GM23338 (cell line): ENCODE results near the gene TCF7L2. TPM values are rescaled to one million over a fixed set of nuclear protein-coding genes. Genes with fewer than 3 reads are reported as not detected.
A peak's percentile ranks its signal among the peaks of the same experiment; 100 is the strongest.

Experiments
- ATAC-seq: fragments of 200-7000 bp; cut with Tn5 transposase; 3 replicates; pipeline ENCODE4 v1.9.1; 2020
- DNase-seq: peaks from one replicate; pipeline ENCODE4 v3.0.0-alpha.2; 2015; ENCODE audit warnings: low spot score
- H2AFZ ChIP-seq: fragments of 200-600 bp; sonication (generic); 2 replicates; pipeline ENCODE4 v1.8.0; 2016; ENCODE audit warnings: antibody characterized with exemption, mild to moderate bottlenecking, moderate library complexity
- H3F3A ChIP-seq: fragments of 200-600 bp; sonication (generic); replicated peaks from 2 replicates; pipeline ENCODE4 v1.8.0; 2017; ENCODE audit warnings: antibody characterized with exemption, mixed run types, low read depth
- H3K27ac ChIP-seq: fragments of 200-600 bp; sonication (generic); 2 replicates; pipeline ENCODE4 v1.6.1; 2016; ENCODE audit warnings: low read depth
- H3K27me3 ChIP-seq: fragments of 200-600 bp; sonication (generic); 2 replicates; pipeline ENCODE4 v1.8.0; 2016; ENCODE audit warnings: mild to moderate bottlenecking, mixed run types, moderate library complexity; ENCODE audit not compliant: insufficient read depth
- H3K36me3 ChIP-seq: fragments of 200-600 bp; sonication (generic); 2 replicates; pipeline ENCODE4 v1.8.0; 2016; ENCODE audit warnings: mild to moderate bottlenecking; ENCODE audit not compliant: insufficient read depth
- H3K4me1 ChIP-seq: fragments of 200-600 bp; sonication (generic); 2 replicates; pipeline ENCODE4 v1.8.0; 2016; ENCODE audit warnings: mild to moderate bottlenecking, moderate library complexity; ENCODE audit not compliant: insufficient read depth
- H3K4me2 ChIP-seq: fragments of 200-600 bp; sonication (generic); 2 replicates; pipeline ENCODE4 v1.7.1; 2017; ENCODE audit warnings: mixed run types
- H3K4me3 ChIP-seq: fragments of 200-600 bp; sonication (generic); 2 replicates; pipeline ENCODE4 v1.6.1; 2016; ENCODE audit warnings: mixed run types
- H3K79me2 ChIP-seq: fragments of 200-600 bp; sonication (generic); replicated peaks from 2 replicates; pipeline ENCODE4 v1.8.0; 2017; ENCODE audit warnings: mild to moderate bottlenecking; ENCODE audit not compliant: insufficient read depth
- H3K9me2 ChIP-seq: fragments of 200-600 bp; sonication (generic); 2 replicates; pipeline ENCODE4 v1.8.0; 2017; ENCODE audit not compliant: insufficient read depth
- H4K20me1 ChIP-seq: fragments of 200-600 bp; sonication (generic); replicated peaks from 2 replicates; pipeline ENCODE4 v1.8.0; 2017; ENCODE audit warnings: mild to moderate bottlenecking; ENCODE audit not compliant: insufficient read depth
- H3K27ac Mint-ChIP-seq: 2 replicates; pipeline ENCODE4 v1.8.0; 2020; ENCODE audit warnings: inconsistent platforms, mild to moderate bottlenecking, moderate library complexity, mixed read lengths
- H3K27me3 Mint-ChIP-seq: 3 replicates; pipeline ENCODE4 v1.8.0; 2022; ENCODE audit warnings: low read depth, mild to moderate bottlenecking, moderate library complexity, mixed read lengths, inconsistent platforms; ENCODE audit not compliant: insufficient read depth, poor library complexity
- H3K36me3 Mint-ChIP-seq: 3 replicates; pipeline ENCODE4 v1.8.0; 2021; ENCODE audit warnings: low read depth, mild to moderate bottlenecking, inconsistent platforms, moderate library complexity, mixed read lengths
- H3K4me1 Mint-ChIP-seq: 3 replicates; pipeline ENCODE4 v1.8.0; 2020; ENCODE audit warnings: mild to moderate bottlenecking, inconsistent platforms, mixed read lengths
- H3K4me3 Mint-ChIP-seq: 3 replicates; pipeline ENCODE4 v1.8.0; 2021; ENCODE audit warnings: moderate library complexity, mild to moderate bottlenecking, inconsistent platforms, mixed read lengths
- H3K9me3 Mint-ChIP-seq: 3 replicates; pipeline ENCODE4 v1.8.0; 2020; ENCODE audit warnings: moderate library complexity, mild to moderate bottlenecking, inconsistent platforms, mixed read lengths
- CREB1 ChIP-seq: fragments of 250-450 bp; sonication (Bioruptor Pico); IDR thresholded peaks from 2 replicates; pipeline ENCODE4 v1.5.0; 2020; ENCODE audit warnings: low read depth, mild to moderate bottlenecking, moderate library complexity
- EZH2 ChIP-seq: fragments of 200-600 bp; sonication (generic); IDR thresholded peaks from one replicate; pipeline ENCODE4 v1.8.0; 2017; ENCODE audit warnings: antibody characterized with exemption, mild to moderate bottlenecking, low read depth; ENCODE audit not compliant: unreplicated experiment
- EZH2phosphoT487 ChIP-seq: fragments of 200-600 bp; sonication (generic); IDR thresholded peaks from one replicate; pipeline ENCODE4 v1.8.1; 2018; ENCODE audit warnings: antibody characterized with exemption; ENCODE audit not compliant: unreplicated experiment
- NANOG ChIP-seq: IDR thresholded peaks from 2 replicates; pipeline ENCODE4 v1.6.1; 2016; ENCODE audit warnings: antibody characterized with exemption, borderline replicate concordance
- POLR2AphosphoS5 ChIP-seq: IDR thresholded peaks from 2 replicates; pipeline ENCODE4 v1.6.1; 2016; ENCODE audit warnings: antibody characterized with exemption, low read depth
- STAT1 ChIP-seq: IDR thresholded peaks from one replicate; pipeline ENCODE4 v1.6.1; 2016; ENCODE audit warnings: antibody characterized with exemption; ENCODE audit not compliant: unreplicated experiment
- ZNF331 ChIP-seq: fragments of 250-450 bp; sonication (Bioruptor Pico); IDR thresholded peaks from 2 replicates; pipeline ENCODE4 v1.5.0; 2020; ENCODE audit warnings: low read depth, mild to moderate bottlenecking, moderate library complexity
- long read RNA-seq: library from polyadenylated mRNA; unstranded; transcript quantifications from one replicate; pipeline ENCODE4 v2.0.0, GENCODE V29; 2020; ENCODE audit not compliant: unreplicated experiment
- polyA plus RNA-seq: library from polyadenylated mRNA; unstranded; fragments of >200 nt; fragmentation: Nextera tagmentation; extraction: Ambion mirVana; gene quantifications from 2 replicates; pipeline ENCODE4 v1.2.1, GENCODE V29; 2016
- total RNA-seq: library from RNA; depleted of rRNA; stranded (reverse); fragments of >200 nt; shearing (Covaris generic); gene quantifications from 2 replicates; pipeline ENCODE4 v1.2.3, GENCODE V29; 2014; rRNA removed
- TF ChIP-seq, protein P1 (sequence below), 2 experiments: fragments of 200-600 bp in 1 of 2; sonication (generic) in 1 of 2; conservative IDR thresholded peaks; 2 replicates each; pipeline versions ENCODE4 v1.5.1 to v1.6.1; 2016 to 2017; ENCODE audit warnings: antibody characterized with exemption in 2 of 2, low read depth in 2 of 2, mild to moderate bottlenecking in 2 of 2, moderate library complexity in 1 of 2

The TCF7L2 gene
- total RNA-seq (27.0 and 32.2 TPM in 2 replicates), polyA plus RNA-seq (80.8 and 89.7 TPM in 2 replicates)
- long read RNA-seq, partial matches to known transcripts: 2 of 10 reads
- long read RNA-seq, other reads (novel, unspliced or antisense): 7 of 10 reads

DNA sequence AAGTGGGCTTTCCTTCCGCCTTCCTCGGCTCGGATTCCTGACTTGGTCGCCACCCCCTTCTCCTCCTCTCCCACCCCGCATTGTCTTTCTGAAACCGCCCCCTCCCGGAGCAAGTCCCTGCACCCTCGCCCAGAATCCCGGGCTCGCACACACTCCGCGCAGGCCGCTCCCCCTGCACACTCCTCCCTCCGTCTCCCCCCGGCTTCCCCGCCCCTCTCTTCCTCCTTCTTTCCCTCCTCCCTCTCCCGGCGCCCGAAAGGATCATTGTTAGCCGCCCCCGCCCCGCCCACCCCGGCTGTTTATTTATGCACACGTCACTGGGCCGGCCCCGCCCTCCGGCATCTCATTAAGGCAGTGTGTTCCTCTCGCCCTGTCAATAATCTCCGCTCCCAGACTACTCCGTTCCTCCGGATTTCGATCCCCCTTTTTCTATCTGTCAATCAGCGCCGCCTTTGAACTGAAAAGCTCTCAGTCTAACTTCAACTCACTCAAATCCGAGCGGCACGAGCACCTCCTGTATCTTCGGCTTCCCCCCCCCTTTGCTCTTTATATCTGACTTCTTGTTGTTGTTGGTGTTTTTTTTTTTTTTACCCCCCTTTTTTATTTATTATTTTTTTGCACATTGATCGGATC lies at the start of gene TCF7L2:
TSS of gene TCF7L2 (plus strand) at position 373 of the 633 bp plus-strand sequence. CDS start 510 bp downstream, outside the sequence.
- TF ChIP-seq CREB1 (CRISPR knock-in tag) (peak; percentile 17; the same call in 1 of the 2 replicates), POLR2AphosphoS5 (peak; percentile 63; the same call in 1 of the 2 replicates), NANOG (no peak)
- TF ChIP-seq, protein P1, sequence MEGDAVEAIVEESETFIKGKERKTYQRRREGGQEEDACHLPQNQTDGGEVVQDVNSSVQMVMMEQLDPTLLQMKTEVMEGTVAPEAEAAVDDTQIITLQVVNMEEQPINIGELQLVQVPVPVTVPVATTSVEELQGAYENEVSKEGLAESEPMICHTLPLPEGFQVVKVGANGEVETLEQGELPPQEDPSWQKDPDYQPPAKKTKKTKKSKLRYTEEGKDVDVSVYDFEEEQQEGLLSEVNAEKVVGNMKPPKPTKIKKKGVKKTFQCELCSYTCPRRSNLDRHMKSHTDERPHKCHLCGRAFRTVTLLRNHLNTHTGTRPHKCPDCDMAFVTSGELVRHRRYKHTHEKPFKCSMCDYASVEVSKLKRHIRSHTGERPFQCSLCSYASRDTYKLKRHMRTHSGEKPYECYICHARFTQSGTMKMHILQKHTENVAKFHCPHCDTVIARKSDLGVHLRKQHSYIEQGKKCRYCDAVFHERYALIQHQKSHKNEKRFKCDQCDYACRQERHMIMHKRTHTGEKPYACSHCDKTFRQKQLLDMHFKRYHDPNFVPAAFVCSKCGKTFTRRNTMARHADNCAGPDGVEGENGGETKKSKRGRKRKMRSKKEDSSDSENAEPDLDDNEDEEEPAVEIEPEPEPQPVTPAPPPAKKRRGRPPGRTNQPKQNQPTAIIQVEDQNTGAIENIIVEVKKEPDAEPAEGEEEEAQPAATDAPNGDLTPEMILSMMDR (conservative IDR thresholded peaks at IDR 0.05; ENCODE audit: low read depth in 2 of 2): 0 out of 4 replicates have a peak, but pooled peaks of 1 of the 2 experiments have one; percentile 13

DNA sequence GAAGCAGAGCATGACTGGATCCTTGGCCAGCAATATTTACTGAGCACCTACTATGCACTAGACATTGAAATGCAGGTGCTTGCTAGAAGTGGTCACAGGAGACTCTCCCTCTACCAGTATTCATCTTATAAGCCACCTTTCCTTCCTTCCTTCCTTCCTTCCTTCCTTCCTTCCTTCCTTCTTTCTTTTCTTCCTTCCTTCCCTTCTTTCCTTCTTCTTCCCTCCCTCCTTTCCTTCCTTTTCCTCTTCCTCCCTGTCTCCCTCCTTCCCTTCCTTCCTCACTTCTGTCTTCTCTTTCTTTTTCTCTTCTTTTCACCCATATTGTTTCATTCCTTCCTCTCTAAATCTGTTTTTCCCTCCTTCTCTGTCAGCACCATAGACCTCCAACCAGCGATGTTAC lies 47.3 kb upstream of the TCF7L2 start:
- no peak for DNase-seq
- Mint-ChIP-seq H3K9me3 (no peaks in the 10 kb centered on the region), H3K27me3 (peaks cover 9% of the 10 kb centered on the region), H3K27ac (no peak overlapping the region), H3K4me3 (no peak overlapping the region), H3K4me1 (peaks cover 17% of the 10 kb centered on the region), H3K36me3 (no peaks in the 10 kb centered on the region)
- Histone ChIP-seq H3K9me2 (no peaks in the 10 kb centered on the region), H3K4me3 (no peak overlapping the region), H3K27ac (no peak overlapping the region), H3F3A (peaks cover 3% of the 10 kb centered on the region; the same call in 1 of the 2 replicates), H3K4me1 (peaks cover 19% of the 10 kb centered on the region), H4K20me1 (no peaks in the 10 kb centered on the region), H3K27me3 (0 out of 2 replicates have a peak, but pooled peaks cover 3% of the 10 kb centered on the region), H2AFZ (no peak overlapping the region), H3K4me2 (no peak overlapping the region), H3K36me3 (no peaks in the 10 kb centered on the region), H3K79me2 (no peaks in the 10 kb centered on the region)
- ATAC-seq: no peak
- TF ChIP-seq NANOG: no peak
- TF ChIP-seq EZH2: no peak
- TF ChIP-seq STAT1: no peak
- no peak for TF ChIP-seq EZH2phosphoT487
- no peak for TF ChIP-seq ZNF331 (CRISPR knock-in tag)

More for the DNA sequence above, at the start of gene TCF7L2:
- Histone ChIP-seq H3K79me2 (peaks cover 43% of the 10 kb centered on the region), H3F3A (no peaks in the 10 kb centered on the region; the same call in 1 of the 2 replicates), H3K4me1 (peaks cover 48% of the 10 kb centered on the region), H3K36me3 (no peaks in the 10 kb centered on the region), H4K20me1 (no peaks in the 10 kb centered on the region), H3K4me3 (peak within 1 kb of the TSS; percentile 83), H3K9me2 (no peaks in the 10 kb centered on the region), H2AFZ (no peak within 1 kb of the TSS), H3K27me3 (no peaks in the 10 kb centered on the region), H3K27ac (peak within 1 kb of the TSS; percentile 92), H3K4me2 (peak within 1 kb of the TSS; percentile 87)
- Mint-ChIP-seq H3K9me3 (peaks cover 3% of the 10 kb centered on the region; the same call in 1 of the 3 replicates), H3K36me3 (peaks cover 27% of the 10 kb centered on the region), H3K4me3 (peak within 1 kb of the TSS; percentile 99), H3K27ac (peak within 1 kb of the TSS; percentile 98), H3K27me3 (peaks cover 11% of the 10 kb centered on the region), H3K4me1 (peaks cover 48% of the 10 kb centered on the region)
- ATAC-seq (peak; percentile 83), DNase-seq (peak; percentile 99)
